ELR (cell line): ENCODE data around the gene PRR30.

Experiments
- DNase-seq: peaks from one replicate; pipeline ENCODE4 v3.0.0-alpha.2; 2015; ENCODE audit warnings: low read depth

PRR30 gene

GRCh38 chr2:27154488-27154887, 15.3 kb upstream of the PRR30 start:
- DNase-seq = no peak

DNA sequence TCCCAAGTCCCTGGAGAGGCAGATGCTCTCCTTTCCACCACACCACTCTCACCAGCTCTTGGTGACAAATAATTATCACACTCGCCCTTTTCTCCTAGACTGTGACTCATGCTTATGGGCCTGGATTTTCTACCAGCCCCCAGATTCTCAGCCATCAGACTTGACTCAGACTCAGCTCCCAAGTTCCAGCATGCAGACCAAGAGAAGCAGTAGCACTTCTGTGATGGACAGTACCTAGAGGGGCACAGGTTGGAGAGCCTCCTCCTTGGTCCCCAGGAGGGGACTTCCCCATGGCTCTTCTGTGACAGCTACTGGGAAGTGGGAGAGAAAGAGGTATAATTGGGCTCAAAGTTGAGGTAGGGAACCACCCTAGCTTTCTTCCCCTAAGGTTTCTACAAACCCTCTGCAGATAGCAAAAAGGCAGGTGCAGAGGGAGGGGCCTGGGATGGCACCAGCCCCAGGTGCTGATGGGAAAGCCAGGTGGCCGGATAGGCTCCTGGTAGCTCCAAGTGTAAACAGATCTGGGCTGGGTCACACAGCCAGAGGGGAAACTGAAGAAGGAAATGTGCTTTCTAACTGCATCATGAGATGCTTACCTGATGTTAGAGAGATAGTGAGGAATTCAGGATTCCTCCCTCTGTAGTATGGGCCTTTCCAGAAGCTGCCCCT, 13.7 kb upstream of the PRR30 start:
- peak; percentile 55 for DNase-seq

- DNase-seq = no peak
These were observed 13.0 kb upstream of the PRR30 start for GRCh38 chr2:27152102-27152795.

GRCh38 chr2:27150639-27151230, 11.5 kb upstream of the PRR30 start:
- DNase-seq = no peak

- DNase-seq = no peak
These were observed 10.6 kb upstream of the PRR30 start for GRCh38 chr2:27149570-27150405.

GRCh38 chr2:27148801-27149439, 9.7 kb upstream of the PRR30 start, which contains the start of gene TCF23:
Gene TCF23 (plus strand): TSS chr2:27149004. CDS start chr2:27149134, 130 bp downstream.
- no peak for DNase-seq

DNA sequence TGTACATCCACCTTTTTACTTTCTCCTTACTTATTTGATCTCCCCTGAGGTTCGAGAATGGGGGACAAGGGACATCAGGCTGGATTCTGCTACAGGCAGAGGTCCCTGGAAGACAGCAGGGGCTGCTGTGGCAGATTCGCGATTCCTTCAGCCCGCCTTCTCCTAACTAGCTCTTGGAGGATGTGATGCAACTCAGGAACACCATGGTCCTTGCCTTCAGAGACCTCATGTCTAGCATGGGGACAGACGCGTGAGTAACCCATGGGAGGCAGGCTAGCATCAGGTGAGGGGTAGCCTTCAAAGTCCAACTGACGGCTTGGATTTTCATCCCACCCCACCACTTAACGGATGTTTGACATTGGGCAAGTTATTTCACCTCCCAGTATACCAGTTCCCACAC, 8.7 kb upstream of the PRR30 start:
- no peak for DNase-seq

- no peak for DNase-seq
These were observed 6.5 kb upstream of the PRR30 start for GRCh38 chr2:27145682-27146081.

DNA sequence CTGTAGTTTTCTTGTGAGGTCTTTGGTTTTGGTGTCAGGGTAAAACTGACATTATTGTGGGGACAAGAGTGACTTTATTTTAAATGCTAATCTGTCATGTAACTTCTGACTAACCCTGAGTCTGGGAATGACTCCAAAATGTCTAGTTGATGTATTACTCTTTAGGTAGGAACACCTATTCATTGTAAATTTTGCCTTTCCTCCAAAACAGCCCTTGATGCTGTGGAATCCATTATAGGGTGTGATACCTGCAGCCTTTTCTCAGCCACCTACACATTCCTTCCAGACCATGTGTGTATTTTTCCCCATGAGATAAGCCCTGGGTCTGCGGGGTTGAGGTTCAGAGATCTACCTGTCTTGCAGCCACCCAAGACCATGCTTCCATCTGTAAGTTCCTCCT, 4.1 kb upstream of the PRR30 start:
- no peak for DNase-seq

- no peak for DNase-seq
These were observed 1.1 kb downstream of the PRR30 start for GRCh38 chr2:27138111-27138510.

DNA sequence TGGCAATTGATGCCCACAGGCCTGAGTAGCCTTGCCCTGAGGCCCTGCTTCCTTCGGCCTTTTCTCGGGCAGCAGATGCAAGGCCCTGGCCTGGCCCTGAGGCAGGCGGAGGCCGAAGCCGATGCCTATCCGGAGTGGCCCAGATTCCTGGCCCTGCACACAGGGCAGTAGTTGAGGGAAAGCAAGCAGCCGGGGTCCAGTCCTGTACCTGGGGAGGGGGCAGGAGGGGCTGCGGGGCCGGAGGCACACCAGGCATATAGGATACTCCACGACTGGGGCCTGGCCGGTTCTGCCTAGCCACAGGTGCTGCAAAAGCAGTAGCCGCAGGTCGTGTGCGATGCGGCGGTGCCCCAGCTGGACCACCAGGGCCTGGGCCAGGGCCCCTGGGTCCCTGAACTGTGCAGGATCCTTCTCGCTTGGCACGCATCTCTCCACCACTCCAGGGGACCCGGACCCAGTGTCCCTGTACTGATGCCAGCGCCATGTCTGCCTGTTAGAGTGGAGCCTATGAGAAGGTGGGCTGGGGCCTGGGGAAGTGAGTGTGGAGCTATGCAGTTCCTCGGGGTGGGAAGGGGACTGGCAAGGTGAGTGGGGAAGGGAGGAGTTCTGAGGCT, 1.8 kb downstream of the PRR30 start:
- DNase-seq = no peak

DNA sequence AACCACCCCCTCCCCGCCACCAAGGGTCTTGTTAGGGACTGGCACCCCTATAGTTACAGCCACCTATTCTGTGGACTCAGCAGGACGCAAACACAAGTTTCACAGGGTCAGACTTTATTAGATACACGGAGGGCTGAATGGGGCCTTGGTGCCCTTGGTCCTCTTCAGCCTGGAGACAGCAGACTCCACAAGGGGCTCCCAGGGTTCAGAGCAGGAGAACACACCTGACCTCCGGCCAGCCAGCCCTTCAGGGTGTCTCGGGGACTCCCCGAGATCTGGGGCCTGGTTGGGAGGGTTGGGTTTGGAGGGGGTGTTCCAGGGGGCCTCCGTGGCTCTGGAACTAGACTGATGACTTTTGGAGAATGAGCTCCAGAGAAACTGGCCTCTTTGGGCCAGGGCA, 2.5 kb downstream of the PRR30 start:
- no peak for DNase-seq

DNA sequence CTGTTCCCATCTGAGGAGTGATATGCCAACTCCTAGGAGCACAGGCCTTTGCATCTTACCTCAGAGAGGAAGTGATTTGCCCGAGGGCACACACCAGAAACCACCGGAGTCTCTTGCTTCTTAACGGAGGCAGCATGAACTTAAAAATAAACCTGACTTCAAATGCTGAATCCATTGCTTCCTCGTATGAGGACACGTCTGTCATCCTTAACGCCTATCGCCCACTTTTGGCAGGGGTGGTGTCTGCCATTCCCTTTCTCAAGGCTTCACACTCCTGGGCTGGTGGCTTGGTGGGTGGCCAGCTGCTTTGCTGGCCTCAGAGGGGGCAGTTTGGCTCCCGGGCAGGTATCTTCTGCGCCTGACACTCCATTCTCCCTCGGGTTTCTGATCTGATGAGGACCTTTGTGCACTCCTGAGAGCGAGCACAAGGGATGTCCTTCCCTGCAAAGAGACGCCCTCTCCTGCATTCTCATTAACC, 3.7 kb downstream of the PRR30 start:
- DNase-seq = no peak

DNA sequence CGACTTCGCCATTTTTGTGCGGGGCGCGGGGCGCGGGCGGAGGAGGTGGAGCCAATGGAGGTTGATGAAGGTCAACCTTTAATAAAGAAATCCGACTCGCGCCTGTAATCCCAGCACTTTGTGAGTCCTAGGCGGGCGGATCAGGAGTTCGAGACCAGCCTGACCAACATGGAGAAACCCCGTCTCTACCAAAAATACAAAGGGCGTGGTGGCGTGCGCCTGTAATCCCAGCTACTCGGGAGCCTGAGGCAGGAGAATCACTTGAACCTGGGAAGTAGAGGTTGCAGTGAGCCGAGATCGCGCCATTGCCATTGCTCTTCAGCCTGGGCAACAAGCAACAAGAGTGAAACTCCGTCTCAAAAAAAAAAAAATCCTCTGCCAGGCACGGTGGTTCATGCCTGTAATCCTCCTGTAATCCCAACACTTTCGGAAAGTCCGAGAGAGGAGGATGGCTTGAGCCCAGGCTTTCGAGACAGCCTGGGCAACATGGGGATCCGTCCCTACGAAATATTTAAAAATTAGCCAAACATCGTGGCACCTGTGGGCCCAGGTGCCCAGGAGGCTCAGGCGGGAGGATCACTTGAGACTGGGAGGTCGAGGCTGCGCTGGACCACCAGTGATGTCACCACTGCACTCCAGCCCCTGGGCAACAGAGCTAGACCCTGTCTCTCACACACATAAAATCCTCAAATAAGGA, 4.3 kb downstream of the PRR30 start:
- no peak for DNase-seq

- peak; percentile 93 for DNase-seq
These were observed 5.1 kb downstream of the PRR30 start, which contains the start of gene PREB for GRCh38 chr2:27133905-27134780. Gene PREB (minus strand): TSS chr2:27134636. CDS start chr2:27134421, 215 bp downstream.

DNA sequence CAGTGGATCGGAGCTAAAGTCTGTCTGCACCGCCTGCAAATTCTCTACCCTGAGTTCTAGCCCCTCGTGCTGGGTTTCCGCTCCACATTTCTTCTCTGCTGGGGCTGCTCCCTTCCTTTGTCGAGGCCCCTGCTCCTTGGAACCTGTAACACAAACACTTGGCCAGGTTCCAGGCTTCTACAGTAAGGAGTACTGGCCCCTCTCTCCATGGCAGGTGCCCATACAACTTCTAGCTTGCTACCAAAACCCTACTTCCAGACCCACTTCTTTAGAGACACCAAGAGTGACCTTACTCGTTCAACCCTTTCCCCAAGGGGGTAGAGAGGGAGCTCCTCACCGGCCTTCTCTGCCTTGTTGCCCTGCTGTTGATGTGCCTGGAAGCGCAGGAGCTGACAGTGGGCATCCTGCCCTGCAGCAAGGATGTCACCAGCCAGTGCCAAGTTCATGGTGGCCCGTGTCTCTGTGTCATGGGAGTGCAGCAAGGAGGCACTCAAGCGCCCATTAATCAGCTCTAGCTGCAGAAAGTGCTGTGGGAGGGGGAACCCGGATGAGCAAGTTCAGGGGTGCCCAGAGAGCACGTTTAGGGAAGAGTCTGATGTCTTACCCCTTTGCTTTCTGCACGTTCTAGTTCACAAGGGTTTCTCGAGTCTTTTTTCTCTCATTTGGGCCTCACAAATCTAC, 5.9 kb downstream of the PRR30 start:
- peak; percentile 19 for DNase-seq

DNA sequence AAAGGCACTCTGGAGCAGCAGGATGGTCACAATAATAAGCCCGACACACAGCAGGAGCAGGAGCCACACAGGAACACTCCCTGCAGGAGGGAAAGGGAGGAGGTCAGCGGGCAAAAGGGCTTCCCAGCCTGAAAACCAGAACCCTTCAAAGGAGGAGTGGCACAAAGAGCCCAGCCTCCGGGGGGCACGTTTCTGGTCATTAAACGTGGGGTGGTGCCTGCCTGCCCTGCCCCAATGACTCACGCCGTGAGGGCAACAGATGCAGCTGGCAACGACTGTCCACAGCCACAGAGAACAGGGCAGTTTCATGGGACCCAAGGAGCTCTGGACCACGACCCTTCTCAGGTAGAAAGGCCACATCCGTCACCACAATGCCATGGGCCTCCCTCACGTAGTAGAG, 7.8 kb downstream of the PRR30 start:
- no peak for DNase-seq

GRCh38 chr2:27130396-27130795, 8.8 kb downstream of the PRR30 start:
- DNase-seq = no peak
